ENCODE data around the gene PIK3C2A.
"Not testable (repeated sequence)": the region's sequence is repeated elsewhere in the genome, so short reads cannot be mapped to it uniquely, and the experiment has no call there.

The PIK3C2A gene

DNA sequence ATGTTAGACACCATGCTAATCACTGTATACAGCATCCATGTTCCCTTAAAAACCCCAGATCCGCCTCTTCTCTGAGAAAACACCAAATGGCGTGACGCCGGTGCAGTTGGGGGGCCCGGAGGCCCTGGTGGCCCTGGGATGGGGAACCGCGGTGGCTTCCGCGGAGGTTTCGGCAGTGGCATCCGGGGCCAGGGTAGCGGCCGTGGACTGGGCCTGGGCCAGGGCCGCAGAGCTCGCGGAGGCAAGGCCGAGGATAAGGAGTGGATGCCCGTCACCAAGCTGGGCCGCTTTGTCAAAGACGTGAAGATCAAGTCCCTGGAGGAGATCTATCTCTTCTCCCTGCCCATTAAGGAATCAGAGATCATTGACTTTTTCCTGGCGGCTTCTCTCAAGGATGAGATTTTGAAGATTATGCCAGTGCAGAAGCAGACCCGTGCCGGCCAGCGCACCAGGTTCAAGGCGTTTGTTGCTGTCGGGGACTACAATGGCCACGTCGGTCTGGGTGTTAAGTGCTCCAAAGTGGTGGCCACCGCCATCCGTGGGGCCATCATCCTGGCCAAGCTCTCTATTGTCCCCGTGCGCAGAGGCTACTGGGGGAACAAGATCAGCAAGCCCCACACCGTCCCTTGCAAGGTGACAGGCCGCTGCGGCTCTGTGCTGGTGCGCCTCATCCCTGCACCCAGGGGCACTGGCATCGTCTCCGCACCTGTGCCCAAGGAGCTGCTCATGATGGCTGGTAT, 20.6 kb upstream of the PIK3C2A start:
- not testable (repeated sequence) for H3K27me3 Mint-ChIP-seq; DNase-seq; H3K9me3 Mint-ChIP-seq; H3K4me3 Mint-ChIP-seq; H3K36me3 Mint-ChIP-seq (ENCODE audit: low read depth); H3K27ac Mint-ChIP-seq
- peaks cover 17% of the 10 kb centered on the region for H3K4me1 Mint-ChIP-seq (ENCODE audit: low read depth)

DNA sequence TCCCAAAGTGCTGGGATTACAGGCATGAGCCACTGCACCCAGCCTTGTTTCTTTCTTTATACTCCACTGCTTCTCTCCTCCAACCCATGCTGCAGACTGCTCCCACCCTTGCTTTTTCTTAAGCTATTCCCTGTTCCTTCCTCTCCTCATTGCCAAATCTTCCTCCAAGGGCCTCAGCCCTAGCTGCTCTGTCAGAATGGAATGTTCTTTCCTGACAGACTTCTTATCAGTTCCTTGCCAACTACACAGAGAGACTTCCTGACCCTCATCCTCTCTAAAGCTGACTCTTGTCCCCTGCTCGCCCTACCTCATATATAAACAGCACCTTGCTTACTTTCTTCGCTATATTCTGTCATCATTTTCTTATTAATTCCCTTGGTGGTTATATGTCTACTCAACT, 16.9 kb upstream of the PIK3C2A start:
- no peaks in the 10 kb centered on the region for H3K27me3 Mint-ChIP-seq
- H3K27ac Mint-ChIP-seq = no peak overlapping the region

DNA sequence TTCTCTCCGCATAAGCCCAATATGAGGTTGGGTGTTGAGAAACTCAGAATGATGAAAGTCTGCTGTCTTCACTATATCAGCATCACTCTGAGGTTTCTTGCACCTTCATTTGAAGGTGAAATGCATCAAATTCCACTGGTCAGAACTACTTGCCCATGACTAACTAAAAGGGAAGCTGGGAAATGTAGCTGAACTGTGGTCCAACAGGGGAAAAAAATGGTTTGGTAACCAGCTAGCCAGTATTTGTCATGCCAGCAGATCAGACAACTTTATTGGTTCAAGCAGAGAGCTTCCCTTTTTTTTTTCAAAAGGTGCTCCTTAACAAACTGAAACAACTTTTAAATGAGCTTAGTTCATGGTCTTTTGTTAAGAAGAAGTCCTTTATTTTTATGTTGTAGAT, 14.2 kb upstream of the PIK3C2A start:
- Mint-ChIP-seq H3K27me3 (no peaks in the 10 kb centered on the region), H3K27ac (no peak overlapping the region), H3K4me3 (no peak overlapping the region), H3K4me1 (ENCODE audit: low read depth) (no peaks in the 10 kb centered on the region), H3K36me3 (ENCODE audit: low read depth) (no peaks in the 10 kb centered on the region), H3K9me3 (no peaks in the 10 kb centered on the region)
- DNase-seq = no peak

More for the DNA sequence above, 16.9 kb upstream of the PIK3C2A start:
- no peaks in the 10 kb centered on the region for H3K4me1 Mint-ChIP-seq (ENCODE audit: low read depth)
- H3K36me3 Mint-ChIP-seq (ENCODE audit: low read depth) = no peaks in the 10 kb centered on the region
- no peak for DNase-seq
- no peaks in the 10 kb centered on the region for H3K9me3 Mint-ChIP-seq
- H3K4me3 Mint-ChIP-seq = no peak overlapping the region

DNA sequence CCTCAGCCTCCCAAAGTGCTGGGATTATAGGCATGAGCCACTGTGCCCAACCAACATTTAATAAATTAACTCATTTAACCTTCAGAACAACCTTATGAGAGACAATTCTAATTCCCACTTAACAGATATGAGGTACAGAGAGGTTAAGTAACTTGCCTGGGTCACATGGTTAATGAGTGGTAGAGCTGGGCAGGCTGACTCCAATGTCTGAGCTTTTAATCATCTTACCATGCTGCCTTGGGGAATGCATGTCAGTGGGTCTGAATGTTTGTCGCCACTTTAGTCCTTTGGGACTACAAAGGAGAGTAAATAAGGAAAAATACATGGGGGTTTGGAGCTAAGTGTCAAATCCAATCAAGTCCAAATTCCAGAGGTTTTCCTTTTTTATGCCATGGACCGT, 11.2 kb upstream of the PIK3C2A start:
- Mint-ChIP-seq H3K27ac (no peak overlapping the region), H3K27me3 (no peaks in the 10 kb centered on the region), H3K4me1 (ENCODE audit: low read depth) (no peaks in the 10 kb centered on the region), H3K9me3 (peaks cover 3% of the 10 kb centered on the region), H3K36me3 (ENCODE audit: low read depth) (peaks cover 2% of the 10 kb centered on the region), H3K4me3 (no peak overlapping the region)
- DNase-seq = no peak

DNA sequence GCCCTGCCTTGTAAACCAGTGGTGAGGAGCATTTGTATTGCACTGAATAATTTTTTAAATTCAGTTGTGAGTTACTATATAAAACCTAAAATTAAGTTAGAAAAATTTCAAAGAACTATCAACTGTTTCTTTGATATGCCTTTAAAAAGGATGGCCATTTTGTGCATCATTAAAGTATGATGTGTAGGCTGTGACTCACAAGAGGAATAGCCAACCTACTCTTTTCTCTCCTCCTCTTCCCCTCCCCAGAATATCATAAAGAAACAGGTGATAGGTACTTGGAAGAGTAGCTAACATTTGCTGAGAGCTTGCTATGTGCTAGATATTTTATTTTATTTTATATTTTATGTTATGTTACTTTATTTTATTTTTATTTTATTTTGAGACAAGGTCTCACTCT, 10.6 kb upstream of the PIK3C2A start:
- peaks cover 5% of the 10 kb centered on the region for H3K9me3 Mint-ChIP-seq

DNA sequence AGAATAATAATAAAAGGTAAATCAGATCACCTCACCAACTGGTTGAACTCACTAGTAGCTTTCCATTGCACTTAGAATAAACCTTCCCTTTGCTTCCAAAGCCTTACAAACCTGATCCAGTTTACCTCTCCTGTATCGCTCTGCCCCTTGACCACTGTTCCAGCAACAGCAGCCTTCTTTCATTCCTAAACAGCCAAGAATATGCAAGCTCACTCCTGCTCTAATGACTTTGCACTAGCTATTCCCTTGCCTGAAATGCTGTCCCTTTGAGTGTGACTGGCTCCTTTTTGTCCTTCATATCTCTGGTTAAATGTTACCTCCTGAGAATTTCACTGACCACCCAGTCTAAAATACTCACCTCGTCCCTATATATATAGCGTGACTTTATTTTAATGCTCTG, 9.6 kb upstream of the PIK3C2A start:
- DNase-seq = no peak
- Mint-ChIP-seq H3K9me3 (peaks cover 5% of the 10 kb centered on the region), H3K27me3 (no peaks in the 10 kb centered on the region), H3K27ac (no peak overlapping the region), H3K4me1 (ENCODE audit: low read depth) (no peaks in the 10 kb centered on the region), H3K36me3 (ENCODE audit: low read depth) (peaks cover 2% of the 10 kb centered on the region), H3K4me3 (no peak overlapping the region)

More for the DNA sequence above, 10.6 kb upstream of the PIK3C2A start:
- H3K36me3 Mint-ChIP-seq (ENCODE audit: low read depth) = peaks cover 2% of the 10 kb centered on the region
- DNase-seq = no peak
- H3K4me3 Mint-ChIP-seq = no peak overlapping the region
- no peaks in the 10 kb centered on the region for H3K27me3 Mint-ChIP-seq
- no peak overlapping the region for H3K27ac Mint-ChIP-seq
- no peaks in the 10 kb centered on the region for H3K4me1 Mint-ChIP-seq (ENCODE audit: low read depth)

DNA sequence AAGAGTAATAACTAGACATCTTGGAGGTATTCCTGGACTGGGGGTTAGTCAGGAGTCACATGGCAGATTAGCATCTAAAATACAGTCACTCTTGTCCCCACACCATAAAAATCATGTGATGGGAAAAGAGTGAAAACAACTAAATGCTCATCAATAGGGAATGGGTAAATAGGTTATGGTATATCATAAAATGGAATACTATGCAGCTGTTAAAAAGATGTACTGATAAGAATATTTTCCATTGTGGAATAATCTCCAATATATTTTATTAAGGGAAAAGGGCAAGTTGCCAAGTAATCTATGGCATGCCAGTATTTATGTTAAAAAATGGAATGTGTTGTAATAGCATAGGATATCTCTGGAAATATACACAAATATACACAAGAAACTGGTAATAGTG, 6.6 kb upstream of the PIK3C2A start:
- Mint-ChIP-seq H3K4me1 (ENCODE audit: low read depth) (peaks cover 8% of the 10 kb centered on the region), H3K27me3 (no peaks in the 10 kb centered on the region), H3K36me3 (ENCODE audit: low read depth) (peaks cover 2% of the 10 kb centered on the region), H3K4me3 (no peak overlapping the region), H3K9me3 (peaks cover 5% of the 10 kb centered on the region), H3K27ac (no peak overlapping the region)
- DNase-seq = no peak

DNA sequence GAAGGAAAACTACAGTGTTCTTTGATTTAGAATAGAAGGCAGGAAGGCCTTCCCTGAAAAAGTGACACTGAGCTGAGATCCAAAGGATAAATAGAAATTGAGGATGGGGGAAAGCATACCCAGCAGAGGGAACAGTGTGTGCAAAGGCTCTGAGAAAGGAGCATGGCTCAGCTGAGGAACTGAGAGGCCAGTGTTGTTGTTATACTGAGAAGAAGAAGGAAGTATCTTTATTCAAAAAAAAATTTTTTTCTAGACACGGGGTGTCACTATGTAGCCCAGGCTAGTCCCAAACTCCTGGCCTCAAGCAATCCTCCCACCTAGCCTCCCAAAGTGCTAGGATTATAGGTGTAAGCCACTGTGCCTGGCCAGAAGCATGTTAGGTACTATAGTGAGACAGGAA, 3.5 kb upstream of the PIK3C2A start:
- no peaks in the 10 kb centered on the region for H3K27me3 Mint-ChIP-seq
- no peak overlapping the region for H3K27ac Mint-ChIP-seq
- DNase-seq = no peak
- H3K36me3 Mint-ChIP-seq (ENCODE audit: low read depth) = peaks cover 14% of the 10 kb centered on the region
- no peak overlapping the region for H3K4me3 Mint-ChIP-seq
- peaks cover 26% of the 10 kb centered on the region for H3K4me1 Mint-ChIP-seq (ENCODE audit: low read depth)
- peaks cover 5% of the 10 kb centered on the region for H3K9me3 Mint-ChIP-seq

DNA sequence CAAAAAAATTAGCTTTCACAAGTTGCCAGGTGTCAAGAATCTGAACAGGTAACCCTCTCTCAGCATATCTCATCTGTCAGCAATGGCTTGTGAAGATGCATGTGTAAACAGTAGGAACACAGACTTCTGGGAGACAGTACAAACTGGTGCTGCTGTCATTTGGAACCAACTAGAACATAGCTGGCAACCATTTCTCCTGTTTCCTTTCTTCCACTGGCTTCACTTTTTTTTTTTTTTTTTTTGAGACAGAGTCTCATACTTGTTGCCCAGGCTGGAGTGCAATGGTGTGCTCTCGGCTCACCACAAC, 2.1 kb upstream of the PIK3C2A start:
- no peak for DNase-seq
- Mint-ChIP-seq H3K9me3 (peaks cover 5% of the 10 kb centered on the region), H3K4me3 (peak overlapping the region; percentile 97), H3K27ac (peak overlapping the region; percentile 99), H3K4me1 (ENCODE audit: low read depth) (peaks cover 32% of the 10 kb centered on the region), H3K27me3 (no peaks in the 10 kb centered on the region), H3K36me3 (ENCODE audit: low read depth) (peaks cover 14% of the 10 kb centered on the region)

DNA sequence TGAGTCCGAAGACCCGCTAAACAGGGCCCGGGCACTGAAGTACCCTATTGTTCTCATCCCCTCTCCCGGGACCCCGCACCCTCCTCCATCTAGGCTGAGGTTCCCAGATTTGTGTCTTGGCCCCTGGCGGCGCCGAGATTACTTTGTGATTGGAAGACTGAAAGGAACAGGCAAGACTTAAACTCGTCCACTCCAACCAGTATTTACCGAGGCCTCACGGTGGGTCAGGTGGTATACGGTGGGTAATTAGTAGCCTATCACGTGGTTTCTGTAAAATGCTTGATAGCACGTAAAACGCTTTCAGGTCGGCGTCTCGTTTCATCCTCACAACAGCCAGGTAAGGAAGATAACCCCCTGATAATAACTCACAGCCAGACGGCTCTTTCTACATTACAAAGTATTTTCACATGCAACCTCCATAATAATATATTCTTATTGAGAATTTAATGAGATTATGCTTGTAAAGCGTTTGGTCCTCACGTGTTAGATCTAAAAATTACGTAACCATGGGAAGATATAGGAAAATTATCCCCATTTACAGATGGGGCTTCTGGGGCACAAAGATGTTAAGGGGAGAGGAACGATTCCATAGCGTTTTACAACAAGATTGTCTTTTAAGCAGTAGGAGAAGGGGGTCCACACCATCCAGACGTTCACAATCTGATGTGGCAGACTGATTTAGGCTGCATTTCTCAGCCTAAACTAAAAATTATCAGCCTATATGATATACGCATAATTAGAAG, 642 bp upstream of the PIK3C2A start:
- Mint-ChIP-seq H3K27ac (peak overlapping the region; percentile 99), H3K4me1 (ENCODE audit: low read depth) (peaks cover 41% of the 10 kb centered on the region), H3K9me3 (no peaks in the 10 kb centered on the region), H3K4me3 (peak overlapping the region; percentile 97), H3K36me3 (ENCODE audit: low read depth) (peaks cover 23% of the 10 kb centered on the region), H3K27me3 (no peaks in the 10 kb centered on the region)
- no peak for DNase-seq

DNA sequence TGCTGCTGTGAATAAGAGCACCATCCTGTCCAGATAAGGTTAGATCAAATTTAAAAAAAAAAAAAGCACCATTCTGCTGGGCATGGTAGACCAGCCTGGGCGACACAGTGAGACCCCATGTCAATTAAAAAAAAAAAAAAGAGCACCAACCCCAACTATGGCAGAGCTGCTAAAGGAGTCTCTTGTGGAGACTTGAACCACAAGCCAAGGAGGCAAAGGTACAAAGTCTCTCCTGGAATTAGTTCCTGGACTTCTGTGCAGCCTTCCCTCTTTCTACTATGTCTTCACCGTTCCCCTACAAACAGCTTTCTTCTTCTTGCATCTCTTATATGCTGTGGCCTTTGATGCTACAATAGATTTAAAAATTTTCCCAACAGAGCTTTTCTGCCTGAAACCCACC, 1.3 kb downstream of the PIK3C2A start:
- H3K4me1 Mint-ChIP-seq (ENCODE audit: low read depth) = peaks cover 46% of the 10 kb centered on the region
- H3K27me3 Mint-ChIP-seq = no peaks in the 10 kb centered on the region
- no peak for DNase-seq
- H3K27ac Mint-ChIP-seq = peak overlapping the region; percentile 99
- peaks cover 25% of the 10 kb centered on the region for H3K36me3 Mint-ChIP-seq (ENCODE audit: low read depth)
- H3K4me3 Mint-ChIP-seq = peak overlapping the region; percentile 97
- no peaks in the 10 kb centered on the region for H3K9me3 Mint-ChIP-seq

DNA sequence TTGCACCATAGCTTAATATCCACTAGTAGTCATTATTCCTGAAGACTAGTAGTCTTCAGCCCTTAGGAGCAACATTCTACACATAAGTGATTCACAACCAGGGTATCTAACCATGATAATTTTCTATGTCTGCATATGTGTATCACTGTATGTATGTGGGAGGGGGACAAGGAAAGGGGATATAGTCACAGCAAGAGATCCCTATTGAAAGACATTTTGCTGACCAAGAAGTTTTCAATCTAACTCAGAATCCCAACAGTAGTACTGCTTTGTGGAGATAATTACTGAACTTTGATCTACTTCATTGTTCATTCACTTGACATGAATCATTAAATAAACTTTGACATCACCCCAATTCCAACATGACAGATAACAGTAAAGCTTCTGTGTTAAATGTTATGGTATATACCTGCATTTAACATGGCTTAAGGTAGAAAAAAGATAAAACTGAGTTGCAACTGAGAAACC, 10.3 kb downstream of the PIK3C2A start:
- Mint-ChIP-seq H3K9me3 (no peaks in the 10 kb centered on the region), H3K4me3 (no peak overlapping the region), H3K36me3 (ENCODE audit: low read depth) (peaks cover 36% of the 10 kb centered on the region), H3K27ac (no peak overlapping the region), H3K27me3 (no peaks in the 10 kb centered on the region), H3K4me1 (ENCODE audit: low read depth) (peaks cover 20% of the 10 kb centered on the region)
- DNase-seq = no peak

DNA sequence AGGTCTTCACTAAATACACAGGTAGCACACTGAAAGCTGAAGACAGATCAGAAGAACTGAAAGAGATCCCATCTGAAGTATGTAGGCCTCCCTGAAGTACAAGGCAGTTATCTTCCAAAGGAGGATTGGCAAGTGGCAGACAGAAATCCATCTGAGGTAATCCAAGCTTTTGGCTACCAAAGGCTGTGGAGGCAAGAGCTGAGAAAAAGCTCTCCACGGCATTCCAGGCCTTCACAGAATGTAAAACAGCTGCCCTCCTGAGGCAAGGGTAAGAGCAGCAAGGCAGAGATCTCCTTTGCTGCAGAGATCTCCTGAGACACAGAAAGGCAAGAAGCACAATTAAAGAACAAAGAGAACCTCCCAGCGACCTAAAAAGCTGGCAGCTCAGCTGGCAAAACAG, 19.1 kb downstream of the PIK3C2A start:
- no peak for DNase-seq
- peaks cover 48% of the 10 kb centered on the region for H3K36me3 Mint-ChIP-seq (ENCODE audit: low read depth)

DNA sequence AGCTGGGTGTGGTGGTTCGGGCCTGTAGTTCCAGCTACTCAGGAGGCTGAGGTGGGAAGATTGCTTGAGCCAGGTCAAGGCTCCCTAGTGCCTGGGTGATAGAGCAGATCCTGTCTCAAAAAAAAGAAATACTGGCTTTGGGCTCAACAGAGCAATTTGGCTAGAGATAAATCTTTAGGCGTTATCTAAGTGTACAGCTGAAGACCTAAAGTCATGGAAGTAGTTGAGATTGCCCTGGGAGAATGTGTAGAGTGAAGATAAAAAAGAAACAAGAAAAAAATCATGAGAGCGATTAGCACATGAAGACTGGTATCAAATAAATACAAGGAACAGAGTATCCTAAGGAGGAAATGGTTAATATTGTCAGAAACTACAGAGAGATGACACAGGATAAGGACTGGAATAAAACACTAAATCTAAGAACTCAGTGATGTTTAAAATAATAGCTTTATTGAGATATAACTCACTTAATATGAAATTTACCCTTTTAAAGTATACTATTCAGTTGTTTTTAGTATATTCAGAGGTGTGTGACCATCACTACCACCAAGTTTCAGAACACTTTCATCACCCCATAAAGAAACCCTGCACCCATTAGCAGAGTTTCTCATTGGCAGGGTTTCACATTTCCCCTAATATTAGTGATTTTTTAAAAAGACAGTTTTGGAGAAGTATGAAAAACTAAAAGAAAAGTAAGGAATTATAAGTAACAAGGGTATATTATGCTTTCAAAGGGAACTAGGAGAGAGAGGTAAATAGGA, 20.7 kb downstream of the PIK3C2A start:
- Mint-ChIP-seq H3K4me1 (ENCODE audit: low read depth) (peaks cover 22% of the 10 kb centered on the region), H3K9me3 (no peaks in the 10 kb centered on the region), H3K4me3 (no peak overlapping the region), H3K27ac (no peak overlapping the region), H3K36me3 (ENCODE audit: low read depth) (peaks cover 38% of the 10 kb centered on the region), H3K27me3 (no peaks in the 10 kb centered on the region)
- DNase-seq = no peak

More for the DNA sequence above, 19.1 kb downstream of the PIK3C2A start:
- H3K27ac Mint-ChIP-seq = peak overlapping the region; percentile 17
- no peak overlapping the region for H3K4me3 Mint-ChIP-seq
- H3K9me3 Mint-ChIP-seq = no peaks in the 10 kb centered on the region
- peaks cover 22% of the 10 kb centered on the region for H3K4me1 Mint-ChIP-seq (ENCODE audit: low read depth)
- H3K27me3 Mint-ChIP-seq = no peaks in the 10 kb centered on the region

DNA sequence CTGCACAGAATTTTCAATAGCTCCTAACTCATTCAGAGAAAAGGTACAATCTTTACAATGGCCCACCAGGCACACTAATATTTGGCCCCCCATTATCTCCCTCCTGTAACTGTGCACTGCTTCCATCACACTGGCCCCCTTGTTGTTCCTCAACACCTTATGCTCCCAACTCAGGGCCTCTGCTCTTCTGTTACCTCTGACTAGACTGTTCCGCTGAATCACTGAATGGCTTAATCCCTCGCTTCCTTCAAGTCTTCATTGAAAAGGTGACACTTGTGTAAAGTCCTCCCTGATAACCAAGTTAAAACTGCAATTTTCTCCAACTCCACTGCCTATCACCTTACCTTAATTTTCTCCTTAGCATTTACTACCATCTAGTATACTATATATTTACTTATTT, 21.8 kb downstream of the PIK3C2A start:
- Mint-ChIP-seq H3K4me1 (ENCODE audit: low read depth) (peaks cover 22% of the 10 kb centered on the region), H3K4me3 (no peak overlapping the region), H3K36me3 (ENCODE audit: low read depth) (peaks cover 30% of the 10 kb centered on the region), H3K27ac (peak overlapping the region; percentile 12), H3K9me3 (no peaks in the 10 kb centered on the region), H3K27me3 (no peaks in the 10 kb centered on the region)
- no peak for DNase-seq
